A673 (cell line): ENCODE measurements around the gene SH3RF2.

ENCODE experiments used
- CTCF ChIP-seq: fragments of 300-800, 200-600 bp; sonication (generic); conservative IDR thresholded peaks from 2 replicates; pipeline ENCODE4 v1.5.1; 2017; ENCODE audit warnings: low read depth, mild to moderate bottlenecking, antibody characterized with exemption, low read length, moderate library complexity, mixed read lengths
- EZH2 ChIP-seq: fragments of 200-600 bp; sonication (generic); IDR thresholded peaks from 2 replicates; pipeline ENCODE4 v1.6.1; 2017; ENCODE audit warnings: borderline replicate concordance, low read depth, mild to moderate bottlenecking, mixed read lengths, antibody characterized with exemption, low read length; ENCODE audit not compliant: poor library complexity, severe bottlenecking

- TF ChIP-seq CTCF (no peak), EZH2 (no peak)
These were observed 19.1 kb upstream of the SH3RF2 start for GRCh38 chr5:145917288-145917687.
